ENCODE measurements around the gene RGMA. TPM values are rescaled to one million over a fixed set of nuclear protein-coding genes. Genes with fewer than 3 reads are reported as not detected.
"Not testable (repeated sequence)": the region's sequence is repeated elsewhere in the genome, so short reads cannot be mapped to it uniquely, and the experiment has no call there.

The RGMA gene
- total RNA-seq, 1 donor from 2014 or later, result 11.4 TPM

- TF ChIP-seq CTCF (IDR thresholded peaks at IDR 0.05; ENCODE audit: unreplicated experiment), result peak; percentile 71
- DNase-seq (ENCODE audit: low spot score, unreplicated experiment), result no peak
Measured at GRCh38 chr15:93035953-93036810, 52.8 kb downstream of the RGMA start.

GRCh38 chr15:93035092-93035915, 53.7 kb downstream of the RGMA start:
- Mint-ChIP-seq H3K4me1 (ENCODE audit: low read depth) (peaks cover 3% of the 10 kb centered on the region), H3K4me3 (ENCODE audit: low read depth) (no peak overlapping the region), H3K27ac (no peak overlapping the region), H3K36me3 (ENCODE audit: insufficient read depth) (no peaks in the 10 kb centered on the region), H3K9me3 (ENCODE audit: low read depth) (no peaks in the 10 kb centered on the region), H3K27me3 (peaks cover 33% of the 10 kb centered on the region)
- DNase-seq (ENCODE audit: low spot score, unreplicated experiment), result no peak
- no peak for TF ChIP-seq CTCF (IDR thresholded peaks at IDR 0.05; ENCODE audit: unreplicated experiment)

More at GRCh38 chr15:93035953-93036810, 52.8 kb downstream of the RGMA start:
- Mint-ChIP-seq H3K9me3 (ENCODE audit: low read depth) (no peaks in the 10 kb centered on the region), H3K27me3 (peaks cover 37% of the 10 kb centered on the region), H3K4me1 (ENCODE audit: low read depth) (no peaks in the 10 kb centered on the region), H3K27ac (no peak overlapping the region), H3K36me3 (ENCODE audit: insufficient read depth) (no peaks in the 10 kb centered on the region), H3K4me3 (ENCODE audit: low read depth) (no peak overlapping the region)

GRCh38 chr15:93034512-93034911, 54.5 kb downstream of the RGMA start:
- Mint-ChIP-seq H3K27me3 (peaks cover 31% of the 10 kb centered on the region), H3K36me3 (ENCODE audit: insufficient read depth) (no peaks in the 10 kb centered on the region), H3K27ac (no peak overlapping the region), H3K4me3 (ENCODE audit: low read depth) (no peak overlapping the region), H3K4me1 (ENCODE audit: low read depth) (peaks cover 4% of the 10 kb centered on the region), H3K9me3 (ENCODE audit: low read depth) (no peaks in the 10 kb centered on the region)
- DNase-seq (ENCODE audit: low spot score, unreplicated experiment), result no peak
- no peak for TF ChIP-seq CTCF (IDR thresholded peaks at IDR 0.05; ENCODE audit: unreplicated experiment)

GRCh38 chr15:93033434-93034045, 55.5 kb downstream of the RGMA start:
- TF ChIP-seq CTCF (IDR thresholded peaks at IDR 0.05; ENCODE audit: unreplicated experiment), result no peak
- Mint-ChIP-seq H3K27ac (no peak overlapping the region), H3K4me1 (ENCODE audit: low read depth) (peaks cover 4% of the 10 kb centered on the region), H3K36me3 (ENCODE audit: insufficient read depth) (no peaks in the 10 kb centered on the region), H3K9me3 (ENCODE audit: low read depth) (no peaks in the 10 kb centered on the region), H3K27me3 (peaks cover 31% of the 10 kb centered on the region), H3K4me3 (ENCODE audit: low read depth) (no peak overlapping the region)
- DNase-seq (ENCODE audit: low spot score, unreplicated experiment), result no peak

- not testable (repeated sequence) for H3K4me1 Mint-ChIP-seq (ENCODE audit: low read depth); H3K36me3 Mint-ChIP-seq (ENCODE audit: insufficient read depth); H3K27ac Mint-ChIP-seq; H3K4me3 Mint-ChIP-seq (ENCODE audit: low read depth); DNase-seq (ENCODE audit: low spot score, unreplicated experiment); H3K9me3 Mint-ChIP-seq (ENCODE audit: low read depth)
- H3K27me3 Mint-ChIP-seq, result peaks cover 26% of the 10 kb centered on the region
Measured at GRCh38 chr15:93032515-93033206, 56.4 kb downstream of the RGMA start.

- not testable (repeated sequence) for H3K9me3 Mint-ChIP-seq (ENCODE audit: low read depth); H3K4me1 Mint-ChIP-seq (ENCODE audit: low read depth); H3K4me3 Mint-ChIP-seq (ENCODE audit: low read depth); H3K36me3 Mint-ChIP-seq (ENCODE audit: insufficient read depth); DNase-seq (ENCODE audit: low spot score, unreplicated experiment); H3K27ac Mint-ChIP-seq
- H3K27me3 Mint-ChIP-seq, result peaks cover 21% of the 10 kb centered on the region
Measured at GRCh38 chr15:93031557-93032384, 57.2 kb downstream of the RGMA start.

Data from progenitor cell of endocrine pancreas (in vitro differentiated cells).